Measurements from ENCODE around the gene ICE2.
"Not testable (repeated sequence)": the region's sequence is repeated elsewhere in the genome, so short reads cannot be mapped to it uniquely, and the experiment has no call there.

The ICE2 gene

GRCh38 chr15:60405399-60405798 lies 73.5 kb downstream of the ICE2 start:
- H3K9me3 ChIP-seq = no peaks in the 10 kb centered on the region
- in situ Hi-C loops (cut with MboI; ENCODE audit: low sequenced_read_pairs) = no loop called here
- no peak for DNase-seq (ENCODE audit: low spot score in 2 of 2)
- H3K4me3 ChIP-seq = no peak overlapping the region
- H3K27me3 ChIP-seq (ENCODE audit: low read depth) = no peaks in the 10 kb centered on the region
- peaks cover 12% of the 10 kb centered on the region for H3K4me1 ChIP-seq
- H3K36me3 ChIP-seq (replicated peaks) = no peaks in the 10 kb centered on the region

GRCh38 chr15:60404351-60404750 lies 74.6 kb downstream of the ICE2 start:
- H3K9me3 ChIP-seq; H3K27me3 ChIP-seq (ENCODE audit: low read depth); in situ Hi-C loops (cut with MboI; ENCODE audit: low sequenced_read_pairs); DNase-seq (ENCODE audit: low spot score in 2 of 2); H3K4me3 ChIP-seq; H3K36me3 ChIP-seq (replicated peaks): not testable (repeated sequence)
- H3K4me1 ChIP-seq = peaks cover 22% of the 10 kb centered on the region

DNA sequence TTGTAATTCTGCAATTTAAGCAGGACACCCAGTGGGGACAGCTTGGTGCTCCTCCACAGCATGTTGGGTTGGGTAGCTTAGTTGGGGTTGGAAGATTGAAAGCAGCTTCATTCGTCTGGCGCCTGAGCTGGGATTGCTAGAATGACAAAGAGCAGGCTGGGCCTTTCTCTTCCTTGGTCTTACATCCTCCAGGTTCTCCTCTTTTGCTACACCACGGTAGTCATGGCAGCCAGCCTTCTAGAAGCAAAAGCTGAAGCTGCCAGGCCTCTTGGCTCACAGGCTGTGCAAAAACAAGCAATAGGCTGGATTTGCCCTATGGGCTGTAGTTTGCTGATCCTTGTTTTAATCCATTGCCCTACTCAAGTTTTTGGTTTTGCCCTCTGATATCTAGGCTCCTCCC lies 78.0 kb downstream of the ICE2 start:
- in situ Hi-C loops (cut with MboI; ENCODE audit: low sequenced_read_pairs) = no loop called here
- H3K9me3 ChIP-seq = no peaks in the 10 kb centered on the region
- H3K4me3 ChIP-seq = no peak overlapping the region
- peaks cover 27% of the 10 kb centered on the region for H3K4me1 ChIP-seq
- peaks cover 13% of the 10 kb centered on the region for H3K36me3 ChIP-seq (replicated peaks)
- H3K27me3 ChIP-seq (ENCODE audit: low read depth) = no peaks in the 10 kb centered on the region; the same call in 1 of the 2 replicates
- peak; percentile 32 to 48 for DNase-seq (ENCODE audit: low spot score in 2 of 2)

DNA sequence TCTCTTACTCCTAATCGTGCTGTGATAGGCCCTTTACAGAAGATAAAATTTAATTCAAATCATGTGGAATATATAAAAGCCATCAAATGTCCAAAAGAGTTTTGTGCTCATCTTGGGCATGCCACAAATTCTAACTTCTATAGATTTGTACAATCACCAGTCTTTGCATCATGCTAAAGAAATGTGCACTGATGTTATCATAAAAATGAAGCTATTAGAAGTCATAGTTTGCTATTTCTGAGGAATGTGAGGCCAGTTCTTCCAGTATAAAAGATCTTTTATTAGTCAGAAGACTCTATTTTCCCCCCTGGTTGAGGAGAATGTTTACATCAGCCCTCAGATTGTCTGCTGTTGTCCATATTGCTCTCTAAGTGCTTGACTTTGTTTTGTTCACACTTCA lies 79.0 kb downstream of the ICE2 start:
- DNase-seq (ENCODE audit: low spot score in 2 of 2) = peak; percentile 35 to 91
- in situ Hi-C loops (cut with MboI; ENCODE audit: low sequenced_read_pairs) = no loop called here
- Histone ChIP-seq H3K9me3 (no peaks in the 10 kb centered on the region), H3K36me3 (replicated peaks) (peaks cover 22% of the 10 kb centered on the region), H3K4me3 (no peak overlapping the region), H3K4me1 (peaks cover 37% of the 10 kb centered on the region), H3K27me3 (ENCODE audit: low read depth) (no peaks in the 10 kb centered on the region; the same call in 1 of the 2 replicates)

- DNase-seq (ENCODE audit: low spot score in 2 of 2) = peak; percentile 37 to 50
- in situ Hi-C loops (cut with MboI; ENCODE audit: low sequenced_read_pairs) = no loop called here
- H3K4me3 ChIP-seq = no peak overlapping the region
- no peaks in the 10 kb centered on the region; the same call in 1 of the 2 replicates for H3K27me3 ChIP-seq (ENCODE audit: low read depth)
- no peaks in the 10 kb centered on the region for H3K9me3 ChIP-seq
- H3K4me1 ChIP-seq = peaks cover 43% of the 10 kb centered on the region
- H3K36me3 ChIP-seq (replicated peaks) = peaks cover 27% of the 10 kb centered on the region
Measured at GRCh38 chr15:60399246-60399915, 79.6 kb downstream of the ICE2 start.

DNA sequence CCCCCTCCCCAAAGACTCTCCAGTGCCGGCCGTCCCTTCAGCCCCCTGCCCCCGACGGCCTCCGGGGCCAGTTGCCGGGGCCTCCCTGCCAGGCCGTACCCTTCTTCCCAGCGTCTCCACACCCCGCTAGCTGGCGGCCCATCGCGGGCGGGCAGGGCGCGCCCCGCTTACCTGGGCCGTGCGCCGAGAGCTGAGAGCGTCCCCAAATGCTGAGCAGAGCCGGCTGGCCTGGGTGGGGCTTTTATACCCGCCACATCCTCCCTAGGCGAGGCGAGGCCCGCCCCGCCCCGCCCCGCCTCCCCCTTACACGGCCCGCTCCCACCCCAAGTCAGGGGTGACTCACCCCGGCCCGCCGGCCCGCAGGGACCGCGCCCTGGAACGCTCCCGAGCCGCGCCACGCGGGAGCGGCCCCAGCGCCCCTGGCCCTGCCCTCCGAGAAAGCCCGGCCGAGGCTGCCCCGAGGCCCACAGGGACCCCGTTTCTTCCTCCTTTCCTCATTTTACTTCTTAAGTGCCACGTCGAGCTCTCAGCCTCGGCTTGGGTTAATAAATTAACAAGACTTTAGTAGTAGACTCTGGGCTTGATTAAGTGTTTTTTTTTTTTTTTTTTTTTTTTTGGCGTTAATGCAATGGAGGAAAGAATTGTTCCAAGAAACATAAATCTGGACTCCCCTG lies 81.0 kb downstream of the ICE2 start, which contains the start of gene ANXA2:
TSS of gene ANXA2 (minus strand) at position 215 of the 674 bp plus-strand sequence. CDS start 11,911 bp downstream, outside the sequence.
- DNase-seq (ENCODE audit: low spot score in 2 of 2) = peak; percentile 81 to 91
- Histone ChIP-seq H3K36me3 (replicated peaks) (peaks cover 42% of the 10 kb centered on the region), H3K4me3 (peak within 1 kb of the TSS; percentile 89), H3K9me3 (no peaks in the 10 kb centered on the region), H3K27me3 (ENCODE audit: low read depth) (no peaks in the 10 kb centered on the region; the same call in 1 of the 2 replicates), H3K4me1 (peaks cover 58% of the 10 kb centered on the region)
- in situ Hi-C loops (cut with MboI; ENCODE audit: low sequenced_read_pairs) = no loop called here

GRCh38 chr15:60396958-60397771 lies 81.8 kb downstream of the ICE2 start:
- Histone ChIP-seq H3K36me3 (replicated peaks) (peaks cover 48% of the 10 kb centered on the region), H3K4me1 (peaks cover 65% of the 10 kb centered on the region), H3K9me3 (no peaks in the 10 kb centered on the region), H3K27me3 (ENCODE audit: low read depth) (no peaks in the 10 kb centered on the region; the same call in 1 of the 2 replicates), H3K4me3 (peak overlapping the region; percentile 89)
- peak; percentile 71 to 83 for DNase-seq (ENCODE audit: low spot score in 2 of 2)
- in situ Hi-C loops (cut with MboI; ENCODE audit: low sequenced_read_pairs) = no loop called here

DNA sequence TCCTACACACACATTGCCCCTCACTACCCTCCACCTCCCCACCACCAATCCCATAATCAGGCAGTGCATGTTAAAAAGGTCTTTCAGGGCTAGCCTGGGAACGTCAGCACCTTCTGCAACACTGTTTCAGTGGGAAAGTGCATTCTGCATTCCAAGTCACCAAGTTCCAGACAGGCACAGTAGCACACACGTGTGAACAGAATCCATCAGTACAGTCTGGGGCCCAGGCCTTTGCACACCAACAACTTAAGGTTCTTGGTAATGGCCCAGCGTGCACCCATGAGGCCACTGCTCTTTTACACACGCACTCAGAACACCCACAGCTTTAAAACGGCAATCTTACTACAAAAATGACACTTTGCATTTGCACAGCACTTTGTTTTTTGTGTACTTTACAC lies 82.4 kb downstream of the ICE2 start:
- H3K9me3 ChIP-seq = no peaks in the 10 kb centered on the region
- peaks cover 48% of the 10 kb centered on the region for H3K36me3 ChIP-seq (replicated peaks)
- in situ Hi-C loops (cut with MboI; ENCODE audit: low sequenced_read_pairs) = no loop called here
- peak; percentile 11 to 34 for DNase-seq (ENCODE audit: low spot score in 2 of 2)
- peaks cover 71% of the 10 kb centered on the region for H3K4me1 ChIP-seq
- H3K27me3 ChIP-seq (ENCODE audit: low read depth) = no peaks in the 10 kb centered on the region; the same call in 1 of the 2 replicates
- H3K4me3 ChIP-seq = peak overlapping the region; percentile 89

- no peak for DNase-seq (ENCODE audit: low spot score in 2 of 2)
- peaks cover 48% of the 10 kb centered on the region for H3K36me3 ChIP-seq (replicated peaks)
- in situ Hi-C loops (cut with MboI; ENCODE audit: low sequenced_read_pairs) = no loop called here
- peaks cover 74% of the 10 kb centered on the region for H3K4me1 ChIP-seq
- no peaks in the 10 kb centered on the region for H3K9me3 ChIP-seq
- H3K4me3 ChIP-seq = peak overlapping the region; percentile 89
- H3K27me3 ChIP-seq (ENCODE audit: low read depth) = no peaks in the 10 kb centered on the region; the same call in 1 of the 2 replicates
Measured at GRCh38 chr15:60396100-60396499, 82.8 kb downstream of the ICE2 start.

- Histone ChIP-seq H3K27me3 (ENCODE audit: low read depth) (no peaks in the 10 kb centered on the region; the same call in 1 of the 2 replicates), H3K4me3 (peak overlapping the region; percentile 89), H3K4me1 (peaks cover 73% of the 10 kb centered on the region), H3K36me3 (replicated peaks) (peaks cover 52% of the 10 kb centered on the region), H3K9me3 (no peaks in the 10 kb centered on the region)
- peak in 1 of 2 experiments; percentile 36 for DNase-seq (ENCODE audit: low spot score in 2 of 2)
- in situ Hi-C loops (cut with MboI; ENCODE audit: low sequenced_read_pairs) = no loop called here
Measured at GRCh38 chr15:60395276-60396011, 83.5 kb downstream of the ICE2 start.

DNA sequence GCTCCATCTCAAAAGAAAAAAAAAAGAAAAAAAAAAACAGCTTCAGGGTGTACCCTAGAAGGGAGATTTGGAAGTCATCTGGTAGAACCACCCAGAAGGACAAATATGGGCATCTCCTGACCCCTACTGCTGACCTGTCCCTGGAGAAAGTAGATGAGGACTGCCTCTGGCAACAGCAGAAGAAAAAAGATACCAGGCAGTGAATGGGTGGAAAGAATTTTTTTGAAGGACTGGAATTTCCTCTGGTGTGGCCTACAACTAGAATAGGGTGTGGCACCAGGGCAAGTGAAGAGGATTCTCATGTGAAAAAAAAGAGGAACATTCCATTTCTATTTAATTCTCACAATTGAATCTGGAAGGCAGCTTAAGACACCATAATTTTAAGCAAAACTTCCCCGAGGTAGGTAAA lies 84.2 kb downstream of the ICE2 start:
- in situ Hi-C loops (cut with MboI; ENCODE audit: low sequenced_read_pairs) = no loop called here
- peaks cover 73% of the 10 kb centered on the region for H3K4me1 ChIP-seq
- H3K9me3 ChIP-seq = no peaks in the 10 kb centered on the region
- no peak overlapping the region; the same call in 1 of the 2 replicates for H3K4me3 ChIP-seq
- H3K27me3 ChIP-seq (ENCODE audit: low read depth) = no peaks in the 10 kb centered on the region; the same call in 1 of the 2 replicates
- peak in 1 of 2 experiments; percentile 43 for DNase-seq (ENCODE audit: low spot score in 2 of 2)
- peaks cover 58% of the 10 kb centered on the region for H3K36me3 ChIP-seq (replicated peaks)

- Histone ChIP-seq H3K4me3 (no peak overlapping the region), H3K27me3 (ENCODE audit: low read depth) (no peaks in the 10 kb centered on the region; the same call in 1 of the 2 replicates), H3K4me1 (peaks cover 69% of the 10 kb centered on the region), H3K9me3 (no peaks in the 10 kb centered on the region), H3K36me3 (replicated peaks) (peaks cover 65% of the 10 kb centered on the region)
- in situ Hi-C loops (cut with MboI; ENCODE audit: low sequenced_read_pairs) = no loop called here
- DNase-seq (ENCODE audit: low spot score in 2 of 2) = peak in 1 of 2 experiments; percentile 46
Measured at GRCh38 chr15:60392986-60393790, 85.8 kb downstream of the ICE2 start.

All from HAP-1 (cell line).